EL (cell line): ENCODE measurements around the gene FMN1.

Experiments
- DNase-seq: peaks from one replicate; pipeline ENCODE4 v3.0.0-alpha.2; 2016

The FMN1 gene

GRCh38 chr15:32908135-32908801 lies 286.2 kb downstream of the FMN1 start:
- DNase-seq: no peak

GRCh38 chr15:32905481-32905880 lies 289.0 kb downstream of the FMN1 start:
- DNase-seq: peak; percentile 37

- no peak for DNase-seq
These were observed 290.1 kb downstream of the FMN1 start for GRCh38 chr15:32904448-32904847.

GRCh38 chr15:32903591-32904290 lies 290.8 kb downstream of the FMN1 start:
- DNase-seq: no peak

- DNase-seq: no peak
These were observed 292.5 kb downstream of the FMN1 start for GRCh38 chr15:32901995-32902394.

- no peak for DNase-seq
These were observed 293.3 kb downstream of the FMN1 start for GRCh38 chr15:32901192-32901591.

- DNase-seq: no peak
These were observed 295.4 kb downstream of the FMN1 start for GRCh38 chr15:32899126-32899596.

GRCh38 chr15:32898414-32898813 lies 296.1 kb downstream of the FMN1 start:
- no peak for DNase-seq

GRCh38 chr15:32893421-32893820 lies 301.1 kb downstream of the FMN1 start:
- no peak for DNase-seq

- no peak for DNase-seq
These were observed 305.3 kb downstream of the FMN1 start for GRCh38 chr15:32889214-32889613.

- DNase-seq: peak; percentile 69
These were observed 306.2 kb downstream of the FMN1 start for GRCh38 chr15:32888221-32888761.

- no peak for DNase-seq
These were observed 307.4 kb downstream of the FMN1 start for GRCh38 chr15:32887090-32887489.

- DNase-seq: no peak
These were observed 308.1 kb downstream of the FMN1 start for GRCh38 chr15:32886459-32886858.

- DNase-seq: no peak
These were observed 308.8 kb downstream of the FMN1 start for GRCh38 chr15:32885713-32886112.

GRCh38 chr15:32884146-32884545 lies 310.4 kb downstream of the FMN1 start:
- DNase-seq: no peak

- DNase-seq: no peak
These were observed 311.6 kb downstream of the FMN1 start for GRCh38 chr15:32882955-32883354.

GRCh38 chr15:32881528-32881927 lies 313.0 kb downstream of the FMN1 start:
- no peak for DNase-seq

- no peak for DNase-seq
These were observed 313.9 kb downstream of the FMN1 start for GRCh38 chr15:32880642-32881041.

- DNase-seq: no peak
These were observed 314.5 kb downstream of the FMN1 start for GRCh38 chr15:32879980-32880379.

GRCh38 chr15:32878869-32879805 lies 315.4 kb downstream of the FMN1 start:
- no peak for DNase-seq

GRCh38 chr15:32878342-32878741 lies 316.2 kb downstream of the FMN1 start:
- no peak for DNase-seq

- DNase-seq: no peak
These were observed 317.1 kb downstream of the FMN1 start for GRCh38 chr15:32877252-32878019.
